Ovary (tissue), 3 donors: ENCODE results near the gene ZNRF1.
"Not testable (repeated sequence)": the region's sequence is repeated elsewhere in the genome, so short reads cannot be mapped to it uniquely, and the experiment has no call there.

ENCODE experiments used
- EP300 ChIP-seq: sonication (generic); formaldehyde crosslinking; IDR thresholded peaks from one replicate; pipeline ENCODE4 v1.6.1; 2017; ENCODE audit warnings: antibody characterized with exemption
- POLR2A ChIP-seq: fragments of 450-650 bp; IDR thresholded peaks from one replicate; pipeline ENCODE4 v1.6.1; 2017; ENCODE audit warnings: antibody characterized with exemption, mild to moderate bottlenecking, moderate library complexity
- TF ChIP-seq, protein P1 (sequence below), 3 donors: fragments of 450-650 bp in 2 of 3; fragments of 200-600 bp in 1 of 3; IDR thresholded peaks; one replicate each; pipeline versions ENCODE4 v1.5.1 to v1.8.0; 2016 to 2022; ENCODE audit warnings: antibody characterized with exemption in 3 of 3, mild to moderate bottlenecking in 1 of 3
- donor health status: DM: no; HTN: no; CAD: no.

DNA sequence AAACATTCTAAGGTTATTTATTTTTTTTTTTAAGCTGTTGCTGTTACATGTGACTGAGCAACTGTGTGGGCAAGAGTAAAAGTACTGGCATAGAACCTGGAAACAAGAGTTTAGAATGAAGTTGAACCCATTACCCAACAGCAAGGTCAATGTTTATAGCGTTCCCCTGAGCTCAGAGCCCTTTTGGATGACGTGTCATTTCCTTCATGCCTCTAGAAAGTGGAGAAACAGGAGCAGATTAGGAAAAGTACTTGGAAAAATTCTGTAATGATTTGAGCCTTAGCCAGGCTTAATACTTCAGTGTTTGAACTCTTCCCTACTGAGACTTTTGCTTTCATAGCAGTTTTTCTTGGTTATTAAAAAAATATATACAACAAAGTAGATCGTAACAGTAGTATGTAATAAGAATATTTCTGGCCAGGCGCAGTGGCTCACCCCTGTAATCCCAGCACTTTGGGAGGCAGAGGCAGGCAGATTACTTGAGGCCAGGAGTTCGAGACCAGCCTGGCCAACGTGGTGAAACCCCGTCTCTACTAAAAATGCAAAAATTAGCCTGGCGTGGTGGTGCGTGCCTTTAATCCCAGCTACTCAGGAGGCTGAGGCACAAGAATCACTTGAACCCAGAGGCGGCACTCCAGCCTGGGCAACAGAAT is 27.5 kb downstream of the ZNRF1 start:
- TF ChIP-seq EP300 = peak; percentile 46
- not testable (repeated sequence) for TF ChIP-seq POLR2A
- TF ChIP-seq, protein P1, sequence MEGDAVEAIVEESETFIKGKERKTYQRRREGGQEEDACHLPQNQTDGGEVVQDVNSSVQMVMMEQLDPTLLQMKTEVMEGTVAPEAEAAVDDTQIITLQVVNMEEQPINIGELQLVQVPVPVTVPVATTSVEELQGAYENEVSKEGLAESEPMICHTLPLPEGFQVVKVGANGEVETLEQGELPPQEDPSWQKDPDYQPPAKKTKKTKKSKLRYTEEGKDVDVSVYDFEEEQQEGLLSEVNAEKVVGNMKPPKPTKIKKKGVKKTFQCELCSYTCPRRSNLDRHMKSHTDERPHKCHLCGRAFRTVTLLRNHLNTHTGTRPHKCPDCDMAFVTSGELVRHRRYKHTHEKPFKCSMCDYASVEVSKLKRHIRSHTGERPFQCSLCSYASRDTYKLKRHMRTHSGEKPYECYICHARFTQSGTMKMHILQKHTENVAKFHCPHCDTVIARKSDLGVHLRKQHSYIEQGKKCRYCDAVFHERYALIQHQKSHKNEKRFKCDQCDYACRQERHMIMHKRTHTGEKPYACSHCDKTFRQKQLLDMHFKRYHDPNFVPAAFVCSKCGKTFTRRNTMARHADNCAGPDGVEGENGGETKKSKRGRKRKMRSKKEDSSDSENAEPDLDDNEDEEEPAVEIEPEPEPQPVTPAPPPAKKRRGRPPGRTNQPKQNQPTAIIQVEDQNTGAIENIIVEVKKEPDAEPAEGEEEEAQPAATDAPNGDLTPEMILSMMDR (IDR thresholded peaks at IDR 0.05) = not testable (repeated sequence)
